ENCODE measurements around the gene GPR39.
"Not testable (repeated sequence)": the region's sequence is repeated elsewhere in the genome, so short reads cannot be mapped to it uniquely, and the experiment has no call there.

GPR39 gene

GRCh38 chr2:132416723-132417395 is at the start of gene GPR39:
Gene GPR39, plus strand, starts transcription at chr2:132416805.
- FAIRE-seq: no peak

- FAIRE-seq: no peak
Observed at GRCh38 chr2:132368191-132368590, 48.4 kb upstream of the GPR39 start.

DNA sequence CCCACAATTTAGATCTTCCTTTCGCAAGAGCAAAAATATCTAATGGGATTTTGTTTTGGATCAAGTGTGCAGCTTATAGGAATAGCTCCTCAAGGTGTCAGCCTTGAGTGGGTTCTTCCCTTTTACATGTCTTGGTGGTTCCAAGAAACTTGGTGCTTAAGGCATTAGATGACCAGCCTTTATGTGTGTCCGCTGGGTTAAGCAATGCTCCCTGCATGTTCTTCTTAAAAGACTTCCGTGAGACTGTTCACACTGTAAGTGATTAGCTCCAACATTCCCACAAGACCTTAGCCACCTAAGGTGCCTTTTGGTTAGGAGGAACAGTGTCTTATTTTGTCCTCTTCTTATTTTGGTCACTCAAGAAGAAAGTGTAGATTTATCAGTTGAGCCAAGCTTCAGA is 44.3 kb upstream of the GPR39 start:
- FAIRE-seq: no peak

GRCh38 chr2:132373391-132374135 is 43.0 kb upstream of the GPR39 start:
- no peak for FAIRE-seq

- no peak for FAIRE-seq
Observed at GRCh38 chr2:132374151-132374550, 42.5 kb upstream of the GPR39 start.

- FAIRE-seq: no peak
Observed at GRCh38 chr2:132374551-132374950, 42.1 kb upstream of the GPR39 start.

GRCh38 chr2:132374961-132375360 is 41.6 kb upstream of the GPR39 start:
- FAIRE-seq: no peak

DNA sequence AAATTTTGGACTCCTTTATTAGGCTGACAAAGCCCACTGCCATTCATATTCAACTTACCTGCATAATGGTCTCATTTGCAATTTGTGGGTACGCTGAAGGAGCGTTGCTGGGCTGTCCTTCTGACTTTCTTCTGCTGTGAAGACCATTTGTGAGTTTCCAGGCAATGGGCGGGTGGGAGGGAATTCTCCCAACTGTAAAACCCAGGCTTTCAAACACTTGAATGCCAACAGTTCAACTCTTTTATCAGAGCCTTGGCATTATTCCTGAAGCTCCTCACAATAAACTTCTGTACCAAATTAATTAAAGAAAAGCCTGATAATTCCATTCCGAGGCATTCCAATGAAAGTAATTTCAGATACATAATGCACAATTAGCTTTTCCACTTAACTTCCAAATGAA is 35.2 kb upstream of the GPR39 start:
- no peak for FAIRE-seq

GRCh38 chr2:132383956-132384355 is 32.6 kb upstream of the GPR39 start:
- no peak for FAIRE-seq

DNA sequence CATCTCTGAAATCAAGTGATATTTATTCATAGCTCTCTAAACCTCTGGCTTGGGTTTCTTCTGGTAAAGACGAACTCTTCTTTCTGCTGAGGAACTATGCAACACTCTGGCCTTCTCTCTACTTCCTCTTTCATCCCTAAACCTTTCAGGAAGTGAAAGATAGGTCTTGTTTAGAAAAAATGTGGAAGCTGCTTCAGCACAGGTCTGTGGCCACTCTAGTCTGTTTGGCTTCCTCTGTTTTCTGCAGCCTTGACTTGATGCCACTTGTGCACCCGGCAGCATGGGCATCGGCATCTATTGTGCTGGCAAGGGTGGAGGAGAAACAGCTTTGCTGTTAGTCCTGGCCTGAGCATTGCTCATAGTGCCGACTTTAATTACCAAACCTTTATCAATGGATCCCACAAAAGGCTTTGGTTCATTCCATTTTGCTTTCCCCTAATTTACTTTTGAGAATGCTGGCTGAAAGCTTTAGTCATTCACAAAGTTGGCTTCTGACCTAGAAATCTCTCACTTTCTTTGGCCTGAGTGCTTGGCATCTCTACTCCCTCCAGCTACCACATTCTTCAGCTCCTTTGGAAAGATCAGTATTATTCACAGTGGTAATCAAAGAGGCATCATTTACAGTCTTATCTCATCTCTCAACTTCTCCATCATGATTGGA is 32.0 kb upstream of the GPR39 start:
- no peak for FAIRE-seq

GRCh38 chr2:132387126-132387525 is 29.5 kb upstream of the GPR39 start:
- FAIRE-seq: no peak

DNA sequence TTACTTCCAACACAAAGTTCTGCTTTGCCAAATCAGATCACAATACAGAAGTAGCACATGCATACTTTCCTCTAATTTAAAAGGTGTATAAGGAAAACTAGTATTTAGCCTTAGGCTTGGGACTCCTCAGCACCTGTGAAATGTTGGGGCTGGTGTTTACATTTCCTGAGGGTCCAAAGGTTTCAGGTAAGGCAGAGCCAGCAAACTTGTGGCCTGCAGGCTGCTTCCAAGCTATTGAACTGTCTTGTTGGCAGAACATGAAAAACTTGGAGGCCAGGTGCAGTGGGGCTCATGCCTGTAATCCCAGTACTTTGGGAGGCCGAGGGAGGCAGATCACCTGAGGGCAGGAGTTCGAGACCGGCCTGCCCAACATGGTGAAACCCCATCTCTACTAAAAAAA is 26.5 kb upstream of the GPR39 start:
- no peak for FAIRE-seq

DNA sequence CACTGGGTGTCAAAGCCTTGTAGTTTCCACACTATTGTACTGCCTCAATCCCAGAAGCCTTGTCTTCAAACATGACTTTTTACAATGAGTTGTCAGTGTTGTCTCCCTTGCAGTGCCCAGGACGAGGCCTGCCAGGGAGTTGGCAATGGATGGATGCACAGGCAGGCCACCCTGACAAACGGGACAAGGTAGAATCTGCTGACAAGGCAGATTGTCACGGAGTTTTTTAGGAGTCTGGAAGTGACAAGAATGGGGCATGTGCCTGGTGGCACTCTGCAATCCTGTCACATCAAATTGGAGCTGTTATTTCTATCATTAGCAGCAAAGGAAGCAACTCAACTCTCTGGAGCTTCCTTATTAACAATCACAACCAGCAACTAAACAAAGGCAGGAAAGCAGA is 25.2 kb upstream of the GPR39 start:
- no peak for FAIRE-seq

DNA sequence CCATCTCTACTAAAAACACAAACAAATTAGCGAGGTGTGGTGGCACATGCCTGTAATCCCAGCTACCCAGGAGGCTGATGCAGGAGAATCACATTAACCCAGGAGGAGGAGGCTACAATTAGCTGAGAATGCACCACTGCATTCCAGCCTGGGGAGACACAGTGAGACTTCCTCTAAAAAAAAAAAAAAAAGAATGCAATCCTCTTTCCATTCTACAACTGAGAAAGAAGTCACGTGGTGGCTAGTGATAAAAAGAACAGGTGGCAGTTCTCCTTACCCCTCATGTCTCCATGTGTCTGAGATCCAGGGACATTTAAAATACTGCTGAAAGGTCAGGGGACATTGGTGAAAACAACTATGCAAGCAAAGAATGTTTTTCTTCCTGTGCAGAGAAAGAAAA is 24.4 kb upstream of the GPR39 start:
- FAIRE-seq: no peak

DNA sequence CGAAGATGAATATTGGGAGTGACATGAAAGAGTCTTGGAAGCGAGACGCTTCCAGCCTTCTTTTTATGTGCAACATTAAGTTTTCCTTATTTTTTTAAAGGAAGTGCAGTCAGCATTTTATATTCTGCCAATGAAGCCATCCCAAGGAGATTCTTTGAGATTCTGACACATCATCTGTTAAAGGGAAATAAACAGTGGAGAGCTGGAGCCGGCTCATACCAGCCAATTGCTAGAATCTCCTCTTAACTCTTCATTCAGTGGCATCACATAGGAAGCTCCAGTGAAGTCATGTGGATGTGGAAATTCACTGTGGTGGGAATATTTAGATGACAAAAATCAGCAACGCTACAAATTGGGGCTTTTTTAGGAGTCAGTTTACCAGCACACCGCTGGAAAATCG is 23.7 kb upstream of the GPR39 start:
- FAIRE-seq: no peak

GRCh38 chr2:132397042-132397441 is 19.6 kb upstream of the GPR39 start:
- not testable (repeated sequence) for FAIRE-seq

DNA sequence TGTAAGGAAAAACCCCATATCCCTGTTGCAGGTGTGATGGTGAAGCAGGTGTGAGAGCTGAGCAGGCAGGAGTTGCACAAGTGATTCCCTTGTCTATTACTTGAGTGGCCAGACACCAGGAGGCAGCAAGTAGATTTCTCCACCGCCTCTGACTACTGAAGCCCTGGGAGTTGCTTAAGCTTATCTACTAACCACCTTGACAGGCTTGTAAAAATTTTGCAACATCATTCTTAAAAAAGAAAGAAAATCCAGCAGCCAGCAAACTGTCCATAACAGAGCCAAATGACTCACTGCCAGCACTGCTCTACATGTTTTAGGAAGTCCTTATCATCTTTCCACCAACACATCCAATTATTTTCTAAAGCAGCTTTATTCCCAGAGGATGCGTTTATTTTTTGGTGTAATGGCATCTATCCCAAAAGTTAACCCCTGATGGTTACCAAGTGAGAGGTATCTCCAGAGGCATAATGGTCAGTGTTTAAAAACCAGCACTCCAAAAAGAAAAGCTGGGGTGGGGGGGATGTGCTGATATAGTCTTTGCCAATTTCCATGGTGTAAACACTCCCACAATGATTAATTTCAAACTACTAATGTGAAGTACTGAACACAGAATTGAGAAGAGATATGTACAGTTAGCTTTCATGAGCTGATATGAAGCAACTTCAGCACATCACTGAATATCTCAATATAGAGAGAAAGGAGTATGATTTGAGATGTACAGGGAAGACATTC is 16.3 kb upstream of the GPR39 start:
- no peak for FAIRE-seq

DNA sequence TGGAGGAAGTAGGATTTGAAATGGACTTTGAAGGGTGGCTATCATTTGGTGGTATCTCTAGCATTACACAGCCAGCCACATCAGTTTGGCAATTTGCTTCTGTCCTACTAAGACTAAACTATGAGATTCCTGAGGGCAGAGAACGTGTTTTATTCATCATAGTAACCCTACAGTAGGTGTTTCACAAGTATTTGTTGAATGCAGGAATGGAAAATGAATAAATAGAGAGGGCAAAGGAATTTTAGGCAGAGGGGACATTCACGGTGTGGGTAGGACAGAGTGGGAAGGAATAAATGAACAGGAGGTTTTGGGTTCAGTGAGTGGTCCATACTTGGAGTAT is 15.7 kb upstream of the GPR39 start:
- FAIRE-seq: no peak

DNA sequence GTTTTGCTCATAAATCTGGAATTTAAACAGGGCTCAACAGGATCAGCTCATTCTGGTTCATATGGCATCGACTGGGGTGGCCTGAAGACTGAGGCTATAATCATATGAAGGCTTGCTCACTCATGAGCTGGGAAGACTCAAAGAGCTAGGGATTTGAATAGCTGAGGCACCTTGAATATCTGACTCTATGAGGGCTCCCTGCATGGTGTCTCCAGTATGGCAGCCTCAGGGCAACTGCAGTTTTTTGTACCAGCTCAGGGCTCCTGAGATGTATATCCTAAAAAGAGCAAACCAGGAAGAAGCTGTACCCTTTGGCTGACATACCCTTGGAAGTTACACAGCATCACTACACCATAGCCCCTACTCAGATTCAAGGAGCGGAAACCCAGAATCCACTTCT is 15.3 kb upstream of the GPR39 start:
- FAIRE-seq: no peak

GRCh38 chr2:132403146-132403545 is 13.5 kb upstream of the GPR39 start:
- FAIRE-seq: no peak

GRCh38 chr2:132404056-132404455 is 12.5 kb upstream of the GPR39 start:
- no peak for FAIRE-seq

- no peak for FAIRE-seq
Observed at GRCh38 chr2:132407784-132408183, 8.8 kb upstream of the GPR39 start.

DNA sequence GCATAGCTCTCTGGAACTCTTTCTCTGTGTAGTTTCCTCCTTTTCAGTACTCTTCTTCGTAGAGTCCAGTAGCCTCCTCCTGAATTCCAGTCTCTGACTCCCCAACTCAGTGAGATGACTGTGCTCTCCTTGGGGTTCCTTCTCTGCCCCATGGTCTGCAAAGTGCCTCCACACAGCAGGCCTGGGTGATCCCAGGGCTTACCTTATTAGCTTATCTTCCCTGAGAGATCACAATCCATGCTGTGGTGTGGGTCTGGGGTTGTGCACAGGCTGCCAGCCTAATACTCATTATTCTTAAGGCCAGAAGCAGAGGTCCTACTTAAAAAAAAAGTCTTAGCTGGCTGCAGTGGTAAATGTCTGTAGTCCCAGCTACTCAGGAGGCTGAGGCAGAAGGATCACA is 4.6 kb upstream of the GPR39 start:
- FAIRE-seq: no peak

GRCh38 chr2:132414081-132414480 is 2.5 kb upstream of the GPR39 start:
- no peak for FAIRE-seq

All from G401.6 (cell line).